Measurements from ENCODE around the gene KLHL29. TPM values are rescaled to one million over a fixed set of nuclear protein-coding genes. Genes with fewer than 3 reads are reported as not detected.

The KLHL29 gene
- total RNA-seq, 1 experiment from 2014 or later: 2.4 TPM

DNA sequence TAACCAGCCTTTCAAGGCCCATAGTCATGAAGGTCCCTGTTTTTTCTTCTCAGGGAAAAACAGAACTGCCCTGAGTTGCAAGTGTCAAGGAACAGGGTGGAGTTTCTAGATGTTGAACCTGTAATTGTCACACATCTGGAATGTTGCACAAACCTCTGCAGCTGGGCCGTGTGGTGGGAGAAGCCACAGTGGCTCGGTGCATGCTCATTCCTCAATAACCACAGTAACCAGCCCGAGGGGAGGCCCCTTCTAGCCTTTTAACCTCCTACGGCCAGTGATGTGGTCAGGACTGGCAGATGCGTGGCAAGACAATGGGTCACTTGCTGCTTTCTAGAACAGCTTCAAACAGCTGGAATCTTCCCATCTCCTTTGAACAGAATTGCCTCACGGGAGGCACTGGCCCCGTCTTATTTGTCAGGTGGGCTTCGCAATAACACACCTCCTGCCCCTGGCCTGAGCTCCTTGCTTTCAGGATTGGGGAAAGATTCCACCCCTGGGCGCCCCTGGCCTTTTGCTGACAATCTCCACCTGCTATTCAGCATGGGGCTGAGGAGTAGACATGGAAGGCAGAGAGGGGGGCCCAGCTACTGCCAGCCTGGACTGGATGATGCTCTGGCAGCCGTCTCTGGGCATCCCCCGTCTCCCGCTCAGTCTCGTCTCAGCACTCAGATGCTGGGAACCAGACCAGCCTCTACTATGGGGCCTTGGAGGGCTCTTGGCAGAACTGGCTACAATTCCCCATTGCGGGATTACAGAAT, 102.9 kb downstream of the KLHL29 start:
- no peaks in the 10 kb centered on the region; the same call in 1 of the 2 replicates for H3K27me3 ChIP-seq (ENCODE audit: insufficient read depth, low read length)
- H3K27ac Mint-ChIP-seq: peak overlapping the region in 1 of 3 experiments; percentile 48; a peak in 1 of 7 replicates
- H3K23me2 ChIP-seq (ENCODE audit: insufficient read length, low read depth, low read length, poor library complexity, severe bottlenecking): no peaks in the 10 kb centered on the region
- H3K56ac ChIP-seq (ENCODE audit: insufficient read length, low read depth, low read length): no peak overlapping the region
- no peak overlapping the region for H3K4ac ChIP-seq (ENCODE audit: low read depth, low read length)
- TF ChIP-seq, protein P1, sequence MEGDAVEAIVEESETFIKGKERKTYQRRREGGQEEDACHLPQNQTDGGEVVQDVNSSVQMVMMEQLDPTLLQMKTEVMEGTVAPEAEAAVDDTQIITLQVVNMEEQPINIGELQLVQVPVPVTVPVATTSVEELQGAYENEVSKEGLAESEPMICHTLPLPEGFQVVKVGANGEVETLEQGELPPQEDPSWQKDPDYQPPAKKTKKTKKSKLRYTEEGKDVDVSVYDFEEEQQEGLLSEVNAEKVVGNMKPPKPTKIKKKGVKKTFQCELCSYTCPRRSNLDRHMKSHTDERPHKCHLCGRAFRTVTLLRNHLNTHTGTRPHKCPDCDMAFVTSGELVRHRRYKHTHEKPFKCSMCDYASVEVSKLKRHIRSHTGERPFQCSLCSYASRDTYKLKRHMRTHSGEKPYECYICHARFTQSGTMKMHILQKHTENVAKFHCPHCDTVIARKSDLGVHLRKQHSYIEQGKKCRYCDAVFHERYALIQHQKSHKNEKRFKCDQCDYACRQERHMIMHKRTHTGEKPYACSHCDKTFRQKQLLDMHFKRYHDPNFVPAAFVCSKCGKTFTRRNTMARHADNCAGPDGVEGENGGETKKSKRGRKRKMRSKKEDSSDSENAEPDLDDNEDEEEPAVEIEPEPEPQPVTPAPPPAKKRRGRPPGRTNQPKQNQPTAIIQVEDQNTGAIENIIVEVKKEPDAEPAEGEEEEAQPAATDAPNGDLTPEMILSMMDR (conservative IDR thresholded peaks at IDR 0.05): no peak
- H4K91ac ChIP-seq (ENCODE audit: insufficient read length, low read depth, low read length): no peak overlapping the region
- no peaks in the 10 kb centered on the region for H4K20me1 ChIP-seq (ENCODE audit: control insufficient read depth, insufficient read depth, insufficient read length)
- no peak overlapping the region for H3K4me3 Mint-ChIP-seq
- peaks cover 2% of the 10 kb centered on the region for H3K27me3 Mint-ChIP-seq (ENCODE audit: low read depth)
- no peak overlapping the region for H4K8ac ChIP-seq (replicated peaks; ENCODE audit: insufficient read length, low read depth, low read length)
- H2AK5ac ChIP-seq (ENCODE audit: insufficient read length, low read length): no peak overlapping the region
- no peaks in the 10 kb centered on the region for H3K79me2 ChIP-seq (ENCODE audit: insufficient read depth, low read length)
- H3K9me3 Mint-ChIP-seq: no peaks in the 10 kb centered on the region
- no peak overlapping the region for H2AFZ ChIP-seq (ENCODE audit: low read length)
- H3K14ac ChIP-seq (ENCODE audit: insufficient read depth, low read length): no peak overlapping the region
- H3K4me1 Mint-ChIP-seq: peaks cover 16 to 18% of the 10 kb centered on the region in 2 experiments
- WGBS (ENCODE audit: extremely low coverage, insufficient read length, low lambda C conversion rate): no CpG with 5 or more reads among the region's 14 CpGs
- DNase-seq: no peak
- H3K36me3 Mint-ChIP-seq (ENCODE audit: insufficient read depth in 1 of 3, low read depth in 3 of 3): no peaks in the 10 kb centered on the region; a peak in 1 of 7 replicates
- no peak overlapping the region for H2BK15ac ChIP-seq (ENCODE audit: low read depth, low read length)
- H3K4me2 ChIP-seq (ENCODE audit: insufficient read depth, insufficient read length, low read length): no peak overlapping the region
- no peak overlapping the region for H2BK12ac ChIP-seq (ENCODE audit: insufficient read length, low read depth, low read length)
- H3K9ac ChIP-seq (ENCODE audit: extremely low read depth, insufficient read length, low read length): no peak overlapping the region
- no peak overlapping the region for H3K27ac ChIP-seq (ENCODE audit: insufficient read length, low read depth, low read length)
- H3K18ac ChIP-seq (ENCODE audit: insufficient read length, low read depth, low read length): no peak overlapping the region
- no peak overlapping the region for H3T11ph ChIP-seq (ENCODE audit: low read length)
- no peak overlapping the region for H2BK5ac ChIP-seq (ENCODE audit: insufficient read length, low read length)
- H3K79me1 ChIP-seq (ENCODE audit: insufficient read depth, low read depth, low read length, poor library complexity, severe bottlenecking): no peaks in the 10 kb centered on the region
- H3K9me3 ChIP-seq (ENCODE audit: control insufficient read depth, low read depth, low read length): no peaks in the 10 kb centered on the region
- H3K4me1 ChIP-seq (ENCODE audit: insufficient read depth, low read length): peaks cover 5% of the 10 kb centered on the region; the same call in 1 of the 2 replicates
- H4K5ac ChIP-seq (ENCODE audit: insufficient read length, low read depth, low read length): no peak overlapping the region
- no peak overlapping the region for H2BK20ac ChIP-seq (ENCODE audit: low read depth, low read length, poor library complexity, severe bottlenecking)
- no peak overlapping the region for H2BK120ac ChIP-seq (ENCODE audit: low read depth, low read length, poor library complexity, severe bottlenecking)
- no peak overlapping the region for H3K23ac ChIP-seq (ENCODE audit: insufficient read length, low read depth, low read length)
